Transverse colon (tissue), 4 donors: ENCODE results near the gene PIGN. TPM values are rescaled to one million over a fixed set of nuclear protein-coding genes. Genes with fewer than 3 reads are reported as not detected.

ENCODE experiments used
- DNase-seq: peaks from one replicate; pipeline ENCODE4 v3.0.0-alpha.2; 2019
- H3K27ac ChIP-seq, 4 donors: fragments of 200-600 bp; sonication (generic); 2 replicates each; pipeline ENCODE4 v1.5.1; 2016 to 2018; ENCODE audit warnings: inconsistent platforms in 4 of 4
- H3K27me3 ChIP-seq: fragments of 200-600 bp; sonication (generic); 2 replicates; pipeline ENCODE4 v1.5.1; 2017; ENCODE audit warnings: inconsistent platforms
- H3K36me3 ChIP-seq, 4 donors: fragments of 200-600 bp; sonication (generic); 2 replicates each; pipeline ENCODE4 v1.5.1; 2017 to 2019; ENCODE audit warnings: inconsistent platforms in 4 of 4
- H3K4me1 ChIP-seq, 4 donors: fragments of 200-600 bp; sonication (generic); 2 replicates each; pipeline ENCODE4 v1.5.1; 2017 to 2020; ENCODE audit warnings: inconsistent platforms in 4 of 4
- H3K4me3 ChIP-seq, 4 donors: fragments of 200-600 bp; sonication (generic); 1 replicate in 1 of 4; 2 replicates in 3 of 4; pipeline versions ENCODE4 v1.5.1 to v1.6.1; 2017 to 2019; ENCODE audit warnings: inconsistent platforms in 4 of 4
- H3K9me3 ChIP-seq, 2 donors: fragments of 200-600 bp; sonication (generic); 2 replicates each; pipeline ENCODE4 v1.5.1; 2017 to 2019; ENCODE audit warnings: inconsistent platforms in 2 of 2
- EP300 ChIP-seq: sonication (generic); formaldehyde crosslinking; IDR thresholded peaks from one replicate; pipeline ENCODE4 v1.6.1; 2017; ENCODE audit warnings: antibody characterized with exemption, low read depth
- POLR2A ChIP-seq: fragments of 450-650 bp; IDR thresholded peaks from one replicate; pipeline ENCODE4 v1.6.1; 2016; ENCODE audit warnings: antibody characterized with exemption, mild to moderate bottlenecking, moderate library complexity
- POLR2AphosphoS5 ChIP-seq, 3 donors: sonication (generic); formaldehyde crosslinking; IDR thresholded peaks; one replicate each; pipeline ENCODE4 v1.6.1; 2016; ENCODE audit warnings: antibody characterized with exemption in 3 of 3
- WGBS, 2 donors: methylation state at CpG; one replicate each; pipeline ENCODE4 v1.1.5; 2018; ENCODE audit warnings: low coverage in 1 of 2; 5-methylcytosine and 5-hydroxymethylcytosine counted together
- in situ Hi-C, 4 donors: fragments of 200-750 bp; cut with MboI; loops; one replicate each; pipeline versions ENCODE4 v1.15.0 to v1.15.1; 2017; ENCODE audit warnings: low sequenced_read_pairs in 3 of 4, low pct_ligation_motif_present in 1 of 4, low pct_unique_long_range_greater_than_20kb in 1 of 4
- intact Hi-C: fragments of 100-400 bp; cut with DNase I; formaldehyde crosslinking; loops from one replicate; pipeline ENCODE4 v1.15.1; 2023; ENCODE audit warnings: low total_unique reads
- total RNA-seq, 4 donors: library from RNA; depleted of rRNA; stranded (reverse); fragments of >200 nt; gene quantifications; one replicate each; pipeline ENCODE4 v1.1.0, GENCODE V29; 2016
- TF ChIP-seq, protein P1 (sequence below), 5 experiments: fragments of 200-600 bp in 3 of 5; fragments of 450-650 bp in 2 of 5; sonication (generic) in 3 of 5; IDR thresholded peaks; 1 replicate in 2 of 5; 2 replicates in 3 of 5; pipeline ENCODE4 v1.5.1; 2016 to 2017; ENCODE audit warnings: antibody characterized with exemption in 5 of 5, inconsistent platforms in 3 of 5, mild to moderate bottlenecking in 2 of 5, moderate library complexity in 1 of 5

PIGN gene
- total RNA-seq, 4 donors from 2014 or later = 15.3 to 105 (median 42.3) TPM

DNA sequence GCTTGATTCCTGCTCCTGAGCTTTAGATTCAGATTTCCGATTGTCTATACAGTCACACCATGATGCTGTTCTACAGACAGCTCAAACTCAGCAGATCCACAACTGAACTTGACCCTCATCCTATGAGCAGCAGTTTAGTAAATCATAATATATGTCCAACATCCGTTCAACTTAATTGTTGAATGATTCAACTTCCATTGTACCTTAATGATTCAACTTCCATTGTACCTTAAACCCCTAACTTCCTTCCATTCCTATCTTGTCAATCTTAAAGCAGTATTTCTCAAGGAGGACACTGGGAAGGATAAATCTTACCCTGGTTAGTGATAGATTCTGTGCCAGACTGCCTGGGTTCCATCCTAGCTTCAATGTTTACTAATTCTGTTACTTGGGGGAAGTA lies 60.1 kb downstream of the PIGN start:
- H3K4me3 ChIP-seq = no peak overlapping the region
- H3K27me3 ChIP-seq = no peaks in the 10 kb centered on the region
- 71 to 87% methylated on average over 2 of the region's 2 CpGs for WGBS, 2 donors
- in situ Hi-C loops (loop anchor here in 3 of 4 donors (25.0 kb wide), 2 partner anchors 214 to 539 kb away; no protein-coding TSS in a partner anchor), intact Hi-C loops (no loop called here)
- H3K27ac ChIP-seq = no peak overlapping the region
- TF ChIP-seq, protein P1, sequence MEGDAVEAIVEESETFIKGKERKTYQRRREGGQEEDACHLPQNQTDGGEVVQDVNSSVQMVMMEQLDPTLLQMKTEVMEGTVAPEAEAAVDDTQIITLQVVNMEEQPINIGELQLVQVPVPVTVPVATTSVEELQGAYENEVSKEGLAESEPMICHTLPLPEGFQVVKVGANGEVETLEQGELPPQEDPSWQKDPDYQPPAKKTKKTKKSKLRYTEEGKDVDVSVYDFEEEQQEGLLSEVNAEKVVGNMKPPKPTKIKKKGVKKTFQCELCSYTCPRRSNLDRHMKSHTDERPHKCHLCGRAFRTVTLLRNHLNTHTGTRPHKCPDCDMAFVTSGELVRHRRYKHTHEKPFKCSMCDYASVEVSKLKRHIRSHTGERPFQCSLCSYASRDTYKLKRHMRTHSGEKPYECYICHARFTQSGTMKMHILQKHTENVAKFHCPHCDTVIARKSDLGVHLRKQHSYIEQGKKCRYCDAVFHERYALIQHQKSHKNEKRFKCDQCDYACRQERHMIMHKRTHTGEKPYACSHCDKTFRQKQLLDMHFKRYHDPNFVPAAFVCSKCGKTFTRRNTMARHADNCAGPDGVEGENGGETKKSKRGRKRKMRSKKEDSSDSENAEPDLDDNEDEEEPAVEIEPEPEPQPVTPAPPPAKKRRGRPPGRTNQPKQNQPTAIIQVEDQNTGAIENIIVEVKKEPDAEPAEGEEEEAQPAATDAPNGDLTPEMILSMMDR (IDR thresholded peaks at IDR 0.05) = no peak
- TF ChIP-seq EP300 (no peak), POLR2A (no peak), POLR2AphosphoS5 (IDR thresholded peaks at IDR 0.05) (no peak)
- no peaks in the 10 kb centered on the region for H3K9me3 ChIP-seq
- DNase-seq = no peak
- no peaks in the 10 kb centered on the region for H3K4me1 ChIP-seq
- no peaks in the 10 kb centered on the region for H3K36me3 ChIP-seq

GRCh38 chr18:62125702-62126101 lies 61.2 kb downstream of the PIGN start:
- WGBS, 2 donors = 97 to 100% methylated on average over 2 of the region's 2 CpGs
- Histone ChIP-seq H3K4me3 (no peak overlapping the region), H3K27ac (no peak overlapping the region), H3K9me3 (no peaks in the 10 kb centered on the region), H3K27me3 (no peaks in the 10 kb centered on the region), H3K4me1 (no peaks in the 10 kb centered on the region), H3K36me3 (peaks cover 0 to 4% (median 0%) of the 10 kb centered on the region in 4 donors)
- TF ChIP-seq, protein P1 (IDR thresholded peaks at IDR 0.05) = no peak
- TF ChIP-seq POLR2A = no peak
- no peak for TF ChIP-seq EP300
- no peak for TF ChIP-seq POLR2AphosphoS5 (IDR thresholded peaks at IDR 0.05)
- intact Hi-C loops = no loop called here
- in situ Hi-C loops = loop anchor here in 3 of 4 donors (25.0 kb wide), 2 partner anchors 213 to 538 kb away; no protein-coding TSS in a partner anchor
- no peak for DNase-seq

GRCh38 chr18:62122330-62122729 lies 64.5 kb downstream of the PIGN start:
- no peaks in the 10 kb centered on the region for H3K4me1 ChIP-seq
- intact Hi-C loops = no loop called here

DNA sequence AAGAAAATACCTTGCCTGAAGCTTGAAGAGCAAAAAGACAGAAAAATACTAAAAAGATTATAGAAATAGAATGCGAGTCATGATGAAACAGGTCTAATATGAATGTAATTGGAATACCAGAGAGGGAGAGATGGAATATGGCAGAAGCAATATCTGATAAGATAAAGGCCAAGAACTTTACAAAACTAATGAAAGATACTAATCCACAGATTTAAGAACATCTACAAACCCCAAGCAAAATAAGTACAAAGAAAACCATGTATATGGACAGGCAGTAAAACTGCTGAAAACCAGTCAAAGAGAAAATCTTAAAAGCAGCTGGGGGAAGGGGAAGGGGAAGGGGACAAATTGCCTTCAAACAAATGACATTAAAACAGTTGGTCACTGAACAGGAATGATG lies 67.0 kb downstream of the PIGN start:
- Histone ChIP-seq H3K36me3 (peaks cover 0 to 4% (median 0%) of the 10 kb centered on the region in 4 donors), H3K4me3 (no peak overlapping the region), H3K27ac (no peak overlapping the region), H3K4me1 (no peaks in the 10 kb centered on the region), H3K27me3 (no peaks in the 10 kb centered on the region), H3K9me3 (no peaks in the 10 kb centered on the region)
- in situ Hi-C loops = no loop called here
- DNase-seq = no peak
- 94 to 100% methylated on average over 1 of the region's 1 CpG for WGBS, 2 donors
- TF ChIP-seq, protein P1 (IDR thresholded peaks at IDR 0.05) = no peak
- no peak for TF ChIP-seq POLR2A
- no peak for TF ChIP-seq POLR2AphosphoS5 (IDR thresholded peaks at IDR 0.05)
- TF ChIP-seq EP300 = no peak
- intact Hi-C loops = no loop called here

More at GRCh38 chr18:62122330-62122729, 64.5 kb downstream of the PIGN start:
- H3K4me3 ChIP-seq = no peak overlapping the region
- no peaks in the 10 kb centered on the region for H3K9me3 ChIP-seq
- TF ChIP-seq, protein P1 (IDR thresholded peaks at IDR 0.05) = no peak
- TF ChIP-seq POLR2AphosphoS5 (IDR thresholded peaks at IDR 0.05) (no peak), POLR2A (no peak), EP300 (no peak)
- peaks cover 0 to 4% (median 0%) of the 10 kb centered on the region in 4 donors for H3K36me3 ChIP-seq
- in situ Hi-C loops = no loop called here
- WGBS, 2 donors = 51 to 58% methylated on average over 1 of the region's 1 CpG
- DNase-seq = no peak
- H3K27me3 ChIP-seq = no peaks in the 10 kb centered on the region
- H3K27ac ChIP-seq = no peak overlapping the region
